Measurements from ENCODE around the gene SNX5. TPM values are rescaled to one million over a fixed set of nuclear protein-coding genes. Genes with fewer than 3 reads are reported as not detected.

The SNX5 gene
- 100 to 1,000 TPM; 209 to 251 (median 235) TPM for polyA plus RNA-seq (ENCODE audit: insufficient read length in 3 of 3)
- long read RNA-seq, donor 1, transcript SNX5-201 (13 exons, 2,270 nt): major isoform, 33 of 73 reads
- long read RNA-seq, donor 1, transcript SNX5-218 (1 exons, 3,931 nt): minor isoform, 21 of 73 reads
- long read RNA-seq, donor 1, transcript SNX5-202 (14 exons, 2,288 nt): minor isoform, 5 of 73 reads
- long read RNA-seq, donor 1, partial matches to known transcripts: 6 of 73 reads
- long read RNA-seq, donor 1, other reads (novel, unspliced or antisense): 0 of 73 reads
- long read RNA-seq, donor 2, transcript SNX5-201 (13 exons, 2,270 nt): major isoform, 28 of 55 reads
- long read RNA-seq, donor 2, transcript SNX5-218 (1 exons, 3,931 nt): minor isoform, 12 of 55 reads
- long read RNA-seq, donor 2, transcript SNX5-202 (14 exons, 2,288 nt): minor isoform, 5 of 55 reads
- long read RNA-seq, donor 2, partial matches to known transcripts: 5 of 55 reads
- long read RNA-seq, donor 2, other reads (novel, unspliced or antisense): 0 of 55 reads
- long read RNA-seq, donor 3, transcript SNX5-202 (14 exons, 2,288 nt): minor isoform, 11 of 100 reads
- long read RNA-seq, donor 3, transcript SNX5-201 (13 exons, 2,270 nt): major isoform, 58 of 100 reads
- long read RNA-seq, donor 3, transcript SNX5-218 (1 exons, 3,931 nt): minor isoform, 16 of 100 reads
- long read RNA-seq, donor 3, partial matches to known transcripts: 9 of 100 reads
- long read RNA-seq, donor 3, other reads (novel, unspliced or antisense): 0 of 100 reads
- long read RNA-seq, donor 4, transcript SNX5-218 (1 exons, 3,931 nt): major isoform, 37 of 96 reads
- long read RNA-seq, donor 4, transcript SNX5-202 (14 exons, 2,288 nt): minor isoform, 11 of 96 reads
- long read RNA-seq, donor 4, transcript SNX5-217 (1 exons, 1,087 nt): minor isoform, 6 of 96 reads
- long read RNA-seq, donor 4, transcript SNX5-201 (13 exons, 2,270 nt): minor isoform, 28 of 96 reads
- long read RNA-seq, donor 4, partial matches to known transcripts: 10 of 96 reads
- long read RNA-seq, donor 4, other reads (novel, unspliced or antisense): 0 of 96 reads
- long read RNA-seq, donor 5, transcript SNX5-212 (2 exons, 1,321 nt): minor isoform, 14 of 220 reads
- long read RNA-seq, donor 5, transcript SNX5-201 (13 exons, 2,270 nt): minor isoform, 55 of 220 reads
- long read RNA-seq, donor 5, transcript SNX5-202 (14 exons, 2,288 nt): minor isoform, 26 of 220 reads
- long read RNA-seq, donor 5, transcript SNX5-218 (1 exons, 3,931 nt): major isoform, 88 of 220 reads
- long read RNA-seq, donor 5, partial matches to known transcripts: 25 of 220 reads
- long read RNA-seq, donor 5, other reads (novel, unspliced or antisense): 0 of 220 reads
- long read RNA-seq, donor 6, transcript SNX5-201 (13 exons, 2,270 nt): minor isoform, 25 of 105 reads
- long read RNA-seq, donor 6, transcript SNX5-212 (2 exons, 1,321 nt): minor isoform, 7 of 105 reads
- long read RNA-seq, donor 6, transcript SNX5-218 (1 exons, 3,931 nt): major isoform, 52 of 105 reads
- long read RNA-seq, donor 6, transcript SNX5-217 (1 exons, 1,087 nt): minor isoform, 7 of 105 reads
- long read RNA-seq, donor 6, partial matches to known transcripts: 11 of 105 reads
- long read RNA-seq, donor 6, other reads (novel, unspliced or antisense): 0 of 105 reads
- long read RNA-seq, donor 7, transcript SNX5-218 (1 exons, 3,931 nt): major isoform, 37 of 100 reads
- long read RNA-seq, donor 7, transcript SNX5-201 (13 exons, 2,270 nt): minor isoform, 32 of 100 reads
- long read RNA-seq, donor 7, transcript SNX5-202 (14 exons, 2,288 nt): minor isoform, 9 of 100 reads
- long read RNA-seq, donor 7, partial matches to known transcripts: 17 of 100 reads
- long read RNA-seq, donor 7, other reads (novel, unspliced or antisense): 0 of 100 reads
- long read RNA-seq, donor 8, transcript SNX5-217 (1 exons, 1,087 nt): minor isoform, 9 of 216 reads
- long read RNA-seq, donor 8, transcript SNX5-202 (14 exons, 2,288 nt): minor isoform, 10 of 216 reads
- long read RNA-seq, donor 8, transcript SNX5-201 (13 exons, 2,270 nt): minor isoform, 41 of 216 reads
- long read RNA-seq, donor 8, transcript SNX5-218 (1 exons, 3,931 nt): major isoform, 75 of 216 reads
- long read RNA-seq, donor 8, partial matches to known transcripts: 71 of 216 reads
- long read RNA-seq, donor 8, other reads (novel, unspliced or antisense): 0 of 216 reads
- long read RNA-seq, donor 9, transcript SNX5-202 (14 exons, 2,288 nt): minor isoform, 12 of 76 reads
- long read RNA-seq, donor 9, transcript SNX5-218 (1 exons, 3,931 nt): major isoform, 27 of 76 reads
- long read RNA-seq, donor 9, transcript SNX5-201 (13 exons, 2,270 nt): minor isoform, 26 of 76 reads
- long read RNA-seq, donor 9, partial matches to known transcripts: 5 of 76 reads
- long read RNA-seq, donor 9, other reads (novel, unspliced or antisense): 0 of 76 reads
- long read RNA-seq, donor 10, transcript SNX5-202 (14 exons, 2,288 nt): minor isoform, 6 of 84 reads
- long read RNA-seq, donor 10, transcript SNX5-217 (1 exons, 1,087 nt): minor isoform, 5 of 84 reads
- long read RNA-seq, donor 10, transcript SNX5-201 (13 exons, 2,270 nt): major isoform, 34 of 84 reads
- long read RNA-seq, donor 10, transcript SNX5-218 (1 exons, 3,931 nt): minor isoform, 20 of 84 reads
- long read RNA-seq, donor 10, partial matches to known transcripts: 14 of 84 reads
- long read RNA-seq, donor 10, other reads (novel, unspliced or antisense): 0 of 84 reads
- long read RNA-seq, donor 11, transcript SNX5-218 (1 exons, 3,931 nt): minor isoform, 9 of 38 reads
- long read RNA-seq, donor 11, transcript SNX5-201 (13 exons, 2,270 nt): major isoform, 23 of 38 reads
- long read RNA-seq, donor 11, partial matches to known transcripts: 0 of 38 reads
- long read RNA-seq, donor 11, other reads (novel, unspliced or antisense): 0 of 38 reads
- long read RNA-seq, donor 12, transcript SNX5-201 (13 exons, 2,270 nt): minor isoform, 12 of 47 reads
- long read RNA-seq, donor 12, transcript SNX5-212 (2 exons, 1,321 nt): minor isoform, 6 of 47 reads
- long read RNA-seq, donor 12, transcript SNX5-218 (1 exons, 3,931 nt): major isoform, 29 of 47 reads
- long read RNA-seq, donor 12, partial matches to known transcripts: 0 of 47 reads
- long read RNA-seq, donor 12, other reads (novel, unspliced or antisense): 0 of 47 reads
- long read RNA-seq, donor 13, transcript SNX5-201 (13 exons, 2,270 nt): major isoform, 63 of 198 reads
- long read RNA-seq, donor 13, transcript SNX5-218 (1 exons, 3,931 nt): minor isoform, 35 of 198 reads
- long read RNA-seq, donor 13, transcript SNX5-202 (14 exons, 2,288 nt): minor isoform, 16 of 198 reads
- long read RNA-seq, donor 13, partial matches to known transcripts: 68 of 198 reads
- long read RNA-seq, donor 13, other reads (novel, unspliced or antisense): 9 of 198 reads
- long read RNA-seq, donor 14, transcript SNX5-202 (14 exons, 2,288 nt): minor isoform, 11 of 77 reads
- long read RNA-seq, donor 14, transcript SNX5-218 (1 exons, 3,931 nt): minor isoform, 21 of 77 reads
- long read RNA-seq, donor 14, transcript SNX5-201 (13 exons, 2,270 nt): major isoform, 36 of 77 reads
- long read RNA-seq, donor 14, partial matches to known transcripts: 5 of 77 reads
- long read RNA-seq, donor 14, other reads (novel, unspliced or antisense): 0 of 77 reads
- long read RNA-seq, donor 15, transcript SNX5-201 (13 exons, 2,270 nt): major isoform, 19 of 50 reads
- long read RNA-seq, donor 15, transcript SNX5-218 (1 exons, 3,931 nt): minor isoform, 15 of 50 reads
- long read RNA-seq, donor 15, transcript SNX5-202 (14 exons, 2,288 nt): minor isoform, 6 of 50 reads
- long read RNA-seq, donor 15, partial matches to known transcripts: 8 of 50 reads
- long read RNA-seq, donor 15, other reads (novel, unspliced or antisense): 0 of 50 reads
- long read RNA-seq, donor 16, transcript SNX5-201 (13 exons, 2,270 nt): minor isoform, 101 of 305 reads
- long read RNA-seq, donor 16, transcript SNX5-218 (1 exons, 3,931 nt): major isoform, 123 of 305 reads
- long read RNA-seq, donor 16, transcript SNX5-212 (2 exons, 1,321 nt): minor isoform, 17 of 305 reads
- long read RNA-seq, donor 16, transcript SNX5-202 (14 exons, 2,288 nt): minor isoform, 28 of 305 reads
- long read RNA-seq, donor 16, partial matches to known transcripts: 28 of 305 reads
- long read RNA-seq, donor 16, other reads (novel, unspliced or antisense): 0 of 305 reads

- DNase-seq (ENCODE audit: extremely low read depth in 1 of 11, low read depth in 9 of 11, low spot score in 4 of 11): peak; percentile 97 to 99 (median 99)
These were observed at the start of gene SNX5, which contains the start of gene MGME1 for GRCh38 chr20:17968366-17969277. Gene SNX5 (minus strand): TSS chr20:17968794. CDS start chr20:17968425, 369 bp downstream. Gene MGME1 (plus strand): TSS chr20:17969018. CDS start chr20:17969860, 842 bp downstream.

GRCh38 chr20:18018100-18018499 lies 49.5 kb upstream of the SNX5 start:
- DNase-seq (ENCODE audit: extremely low read depth in 1 of 11, low read depth in 9 of 11, low spot score in 4 of 11): no peak

GRCh38 chr20:18016772-18017171 lies 48.2 kb upstream of the SNX5 start:
- no peak for DNase-seq (ENCODE audit: extremely low read depth in 1 of 11, low read depth in 9 of 11, low spot score in 4 of 11)

GRCh38 chr20:18014411-18014810 lies 45.8 kb upstream of the SNX5 start:
- no peak for DNase-seq (ENCODE audit: extremely low read depth in 1 of 11, low read depth in 9 of 11, low spot score in 4 of 11)

GRCh38 chr20:18012901-18013300 lies 44.3 kb upstream of the SNX5 start:
- DNase-seq (ENCODE audit: extremely low read depth in 1 of 11, low read depth in 9 of 11, low spot score in 4 of 11): no peak

- DNase-seq (ENCODE audit: extremely low read depth in 1 of 11, low read depth in 9 of 11, low spot score in 4 of 11): no peak
These were observed 43.5 kb upstream of the SNX5 start for GRCh38 chr20:18011951-18012645.

GRCh38 chr20:18011482-18011881 lies 42.9 kb upstream of the SNX5 start:
- no peak for DNase-seq (ENCODE audit: extremely low read depth in 1 of 11, low read depth in 9 of 11, low spot score in 4 of 11)

GRCh38 chr20:18009116-18009515 lies 40.5 kb upstream of the SNX5 start:
- DNase-seq (ENCODE audit: extremely low read depth in 1 of 11, low read depth in 9 of 11, low spot score in 4 of 11): no peak

GRCh38 chr20:18007534-18008292 lies 39.1 kb upstream of the SNX5 start:
- DNase-seq (ENCODE audit: extremely low read depth in 1 of 11, low read depth in 9 of 11, low spot score in 4 of 11): no peak

- DNase-seq (ENCODE audit: extremely low read depth in 1 of 11, low read depth in 9 of 11, low spot score in 4 of 11): no peak
These were observed 38.1 kb upstream of the SNX5 start for GRCh38 chr20:18006684-18007083.

GRCh38 chr20:18005990-18006364 lies 37.4 kb upstream of the SNX5 start:
- no peak for DNase-seq (ENCODE audit: extremely low read depth in 1 of 11, low read depth in 9 of 11, low spot score in 4 of 11)
